IMR-90 (cell line): Measurements from ENCODE around the gene CLIC3. TPM values are rescaled to one million over a fixed set of nuclear protein-coding genes. Genes with fewer than 3 reads are reported as not detected.

Experiments used
- ATAC-seq: fragments of 200-7000 bp; cut with Tn5 transposase; 2 replicates; pipeline ENCODE4 v1.9.1; 2020; ENCODE audit warnings: low read depth, mild to moderate bottlenecking, moderate library complexity
- BruUV-seq: library from RNA; stranded (reverse); fragments of 400-500 nt; replicated peaks from 2 replicates; lab custom pipeline; 2021; lab: Mats Ljungman, UMichigan
- CTCF ChIA-PET: fragments of 300-600 bp; formaldehyde crosslinking; extraction: SDS; loops from one replicate; lab custom pipeline; 2021; ENCODE audit warnings: antibody characterized with exemption; lab: Yijun Ruan, JAX
- POLR2A ChIA-PET: fragments of 300-600 bp; sonication (Branson Sonifier 250); formaldehyde crosslinking; loops from one replicate; lab custom pipeline; 2022; ENCODE audit warnings: antibody characterized with exemption; ENCODE audit not compliant: unreplicated experiment; lab: Charles Lee
- DNase-seq: peaks from one replicate; pipeline ENCODE4 v3.0.0; 2013
- H2AFZ ChIP-seq: replicated peaks from 2 replicates; pipeline ENCODE3; 2013; ENCODE audit warnings: low read length, mild to moderate bottlenecking; ENCODE audit not compliant: poor library complexity
- H2AK5ac ChIP-seq: 2 replicates; pipeline ENCODE4 v1.6.1; 2013; ENCODE audit warnings: low read depth, low read length, inconsistent platforms
- H2AK9ac ChIP-seq: replicated peaks from 2 replicates; pipeline ENCODE3; 2013; ENCODE audit warnings: mild to moderate bottlenecking, low read depth, low read length, moderate library complexity; ENCODE audit not compliant: poor library complexity
- H2BK120ac ChIP-seq: 2 replicates; pipeline ENCODE4 v1.6.1; 2013; ENCODE audit warnings: low read depth, low read length, inconsistent platforms
- H2BK15ac ChIP-seq: 3 replicates; pipeline ENCODE4 v1.6.1; 2013; ENCODE audit warnings: low read depth, low read length, inconsistent platforms
- H2BK20ac ChIP-seq: 2 replicates; pipeline ENCODE4 v1.6.1; 2013; ENCODE audit warnings: low read depth, mild to moderate bottlenecking, inconsistent platforms, low read length, moderate library complexity
- H2BK5ac ChIP-seq: 2 replicates; pipeline ENCODE4 v1.6.1; 2013; ENCODE audit warnings: mild to moderate bottlenecking, low read depth, low read length, inconsistent platforms; ENCODE audit not compliant: poor library complexity, severe bottlenecking
- H3K14ac ChIP-seq: replicated peaks from 2 replicates; pipeline ENCODE4 v1.6.1; 2013; ENCODE audit warnings: low read depth, low read length, inconsistent platforms
- H3K18ac ChIP-seq: 2 replicates; pipeline ENCODE4 v1.6.1; 2013; ENCODE audit warnings: low read depth, low read length, control low read depth
- H3K23ac ChIP-seq: 2 replicates; pipeline ENCODE4 v1.6.1; 2013; ENCODE audit warnings: low read depth, low read length, inconsistent platforms
- H3K27ac ChIP-seq: 2 replicates; pipeline ENCODE4 v1.5.1; 2013; ENCODE audit warnings: mild to moderate bottlenecking, control low read depth, low read length; ENCODE audit not compliant: insufficient read depth
- H3K27me3 ChIP-seq: 2 replicates; pipeline ENCODE4 v1.6.1; 2013; ENCODE audit warnings: low read length; ENCODE audit not compliant: control insufficient read depth, insufficient read depth
- H3K36me3 ChIP-seq: 2 replicates; pipeline ENCODE4 v1.6.1; 2013; ENCODE audit warnings: low read length, mixed read lengths; ENCODE audit not compliant: control insufficient read depth, insufficient read depth
- H3K4ac ChIP-seq: 2 replicates; pipeline ENCODE4 v1.6.1; 2013; ENCODE audit warnings: low read depth, low read length, inconsistent platforms
- H3K4me1 ChIP-seq: 2 replicates; pipeline ENCODE4 v1.6.1; 2013; ENCODE audit warnings: low read length, mixed read lengths; ENCODE audit not compliant: control insufficient read depth, insufficient read depth
- H3K4me2 ChIP-seq: 2 replicates; pipeline ENCODE4 v1.6.1; 2013; ENCODE audit warnings: low read depth, mild to moderate bottlenecking, control low read depth, low read length, moderate library complexity
- H3K4me3 ChIP-seq: 2 replicates; pipeline ENCODE4 v1.5.1; 2013; ENCODE audit warnings: low read depth, mild to moderate bottlenecking, control low read depth, low read length, moderate library complexity; ENCODE audit not compliant: insufficient read depth
- H3K56ac ChIP-seq: 2 replicates; pipeline ENCODE4 v1.6.1; 2013; ENCODE audit warnings: low read length, inconsistent platforms; ENCODE audit not compliant: insufficient read depth; ENCODE audit errors: extremely low read depth
- H3K79me1 ChIP-seq, 2 experiments: 2 replicates each; pipeline ENCODE4 v1.6.1; 2013; ENCODE audit warnings: low read length in 2 of 2, inconsistent platforms in 1 of 2, low read depth in 1 of 2
- H3K9ac ChIP-seq: 2 replicates; pipeline ENCODE4 v1.6.1; 2013; ENCODE audit warnings: low read depth, low read length, control low read depth
- H3K9me1 ChIP-seq: 2 replicates; pipeline ENCODE4 v1.6.1; 2013; ENCODE audit warnings: low read length, inconsistent platforms; ENCODE audit not compliant: insufficient read depth
- H3K9me3 ChIP-seq: 2 replicates; pipeline ENCODE4 v1.6.1; 2013; ENCODE audit warnings: low read length; ENCODE audit not compliant: control insufficient read depth, insufficient read depth
- H4K20me1 ChIP-seq: 2 replicates; pipeline ENCODE4 v1.6.1; 2013; ENCODE audit warnings: low read length, inconsistent platforms; ENCODE audit not compliant: insufficient read depth
- H4K5ac ChIP-seq: 2 replicates; pipeline ENCODE4 v1.6.1; 2013; ENCODE audit warnings: mild to moderate bottlenecking, low read depth, low read length, control low read depth
- H4K8ac ChIP-seq, 2 experiments: 2 replicates each; pipeline ENCODE4 v1.6.1; 2013; ENCODE audit warnings: low read depth in 2 of 2, low read length in 2 of 2, control low read depth in 1 of 2, inconsistent platforms in 1 of 2
- H4K91ac ChIP-seq: 2 replicates; pipeline ENCODE4 v1.6.1; 2013; ENCODE audit warnings: low read depth, low read length, inconsistent platforms; ENCODE audit not compliant: insufficient read depth
- CEBPB ChIP-seq: IDR thresholded peaks from 2 replicates; pipeline ENCODE4 v1.6.1; 2012; ENCODE audit warnings: low read depth, low read length, improper control_type of control experiment
- FOS ChIP-seq: fragments of 150-350 bp; IDR thresholded peaks from 2 replicates; pipeline ENCODE4 v1.6.1; 2016; ENCODE audit warnings: low read depth, low read length
- MAFK ChIP-seq: IDR thresholded peaks from 2 replicates; pipeline ENCODE4 v1.6.1; 2012; ENCODE audit warnings: low read depth, low read length, improper control_type of control experiment
- WGBS, 2 experiments: methylation state at CpG; one replicate each; pipeline versions ENCODE4 v1.1.5 to v1.1.7; 2013; ENCODE audit warnings: missing lambda C conversion rate in 2 of 2; ENCODE audit not compliant: insufficient read length in 1 of 2; ENCODE audit errors: extremely low coverage in 2 of 2; 5-methylcytosine and 5-hydroxymethylcytosine counted together
- dilution Hi-C: fragments of 300-500 bp; cut with HindIII; formaldehyde crosslinking; loops from one replicate; pipeline ENCODE4 v1.14.3; 2018; ENCODE audit warnings: low sequenced_read_pairs; ENCODE audit not compliant: unreplicated experiment
- in situ Hi-C: fragments of 300-500 bp; cut with MboI; formaldehyde crosslinking; loops from 3 replicates; pipeline ENCODE4 v1.14.3; 2019; ENCODE audit warnings: low sequenced_read_pairs, inconsistent platforms, mixed read lengths
- intact Hi-C: fragments of 100-400 bp; cut with micrococcal nuclease; formaldehyde crosslinking; loops from 2 replicates; pipeline ENCODE4 v1.10.0; 2022
- polyA plus RNA-seq, 3 experiments: library from polyadenylated mRNA; depleted of rRNA; stranded (reverse); fragments of >200 nt; gene quantifications; 2 replicates each; pipeline ENCODE4 v1.2.3, GENCODE V29; 2012; ENCODE audit warnings: low replicate concordance in 1 of 3
- total RNA-seq: library from RNA; depleted of rRNA; stranded (reverse); fragments of >200 nt; gene quantifications from 2 replicates; pipeline ENCODE4 v1.2.3, GENCODE V29; 2012
- TF ChIP-seq, protein P1 (sequence below): conservative IDR thresholded peaks from 2 replicates; pipeline ENCODE4 v1.5.1; 2012; ENCODE audit warnings: mild to moderate bottlenecking, low read depth, low read length, improper control_type of control experiment
- TF ChIP-seq, protein P2 (sequence below): fragments of 150-350 bp; IDR thresholded peaks from 2 replicates; pipeline ENCODE4 v1.6.1; 2017; ENCODE audit warnings: mild to moderate bottlenecking, antibody characterized with exemption, low read length, low read depth

Gene CLIC3
- total and polyA plus RNA-seq, 2 of the 4 experiments (the other 2 are of a cell fraction): 0.18 to 1.7 TPM

DNA sequence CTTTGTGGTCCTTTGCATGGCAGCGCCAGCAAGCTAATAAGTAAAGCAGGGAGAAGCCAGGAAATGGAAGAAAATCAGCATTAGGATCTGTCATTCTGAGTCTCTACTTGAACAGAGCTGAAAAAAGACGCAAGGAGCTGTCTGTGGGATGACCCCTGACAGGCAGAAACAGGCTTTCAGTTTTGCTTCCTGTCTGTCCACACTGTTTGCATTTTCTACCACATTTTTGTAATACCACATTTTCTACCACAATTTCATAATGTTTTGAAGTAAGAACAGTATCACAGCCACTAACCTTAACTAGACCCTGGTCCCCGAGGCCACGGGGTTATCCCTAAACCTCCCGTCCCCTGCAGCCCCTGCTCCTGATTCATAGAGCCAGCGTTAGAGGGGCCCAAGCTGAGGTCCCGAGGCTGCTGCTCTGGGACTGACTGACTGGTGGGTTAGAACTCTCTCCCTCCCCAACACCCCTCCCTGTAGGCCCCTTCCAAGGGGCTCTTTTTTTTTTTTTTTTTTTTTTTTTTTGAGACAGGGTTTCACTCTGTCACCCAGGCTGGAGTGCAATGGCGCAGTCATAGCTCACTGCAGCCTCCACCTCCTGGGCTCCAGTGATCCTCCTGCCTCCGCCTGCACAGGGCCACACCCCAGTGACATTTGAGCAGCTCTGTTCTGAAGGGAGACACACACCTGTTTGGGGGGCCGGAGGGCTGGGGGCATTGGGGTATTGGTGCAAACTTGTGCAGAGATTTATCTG is 4.0 kb upstream of the CLIC3 start:
- H3K4me2 ChIP-seq: peak overlapping the region; percentile 69
- DNase-seq: peak; percentile 79

More for the DNA sequence above, 4.0 kb upstream of the CLIC3 start:
- intact Hi-C loops (no loop called here), in situ Hi-C loops (no loop called here), dilution Hi-C loops (no loop called here)
- Histone ChIP-seq H3K4me1 (peaks cover 16% of the 10 kb centered on the region), H3K23ac (no peak overlapping the region), H3K56ac (no peak overlapping the region), H2BK20ac (no peak overlapping the region; the same call in 1 of the 2 replicates), H2AK9ac (no peak overlapping the region), H3K9me3 (no peaks in the 10 kb centered on the region), H3K27ac (peak overlapping the region; percentile 83), H2AFZ (peak overlapping the region; percentile 4), H4K8ac (peak overlapping the region in 1 of 2 experiments; percentile 40; a peak in 1 of 4 replicates), H2BK15ac (no peak overlapping the region), H3K14ac (no peak overlapping the region), H4K5ac (no peak overlapping the region), H4K91ac (no peak overlapping the region), H2BK5ac (peak overlapping the region; percentile 57), H2BK120ac (peak overlapping the region; percentile 44; the same call in 1 of the 2 replicates), H3K79me1 (no peaks in the 10 kb centered on the region), H3K4me3 (no peak overlapping the region), H3K18ac (no peak overlapping the region), H3K9me1 (peaks cover 5% of the 10 kb centered on the region; the same call in 1 of the 2 replicates), H3K4ac (peak overlapping the region; percentile 48), H2AK5ac (0 out of 2 replicates have a peak overlapping the region, but pooled peaks have one; percentile 35), H3K36me3 (no peaks in the 10 kb centered on the region), H3K9ac (no peak overlapping the region), H3K27me3 (no peaks in the 10 kb centered on the region), H4K20me1 (no peaks in the 10 kb centered on the region; the same call in 1 of the 2 replicates)
- ChIA-PET CTCF (interaction anchor here (0.6 to 1.4 kb wide), 2 partner anchors 35 to 261 kb away, joined by 3 to 4 read pairs; no protein-coding TSS in a partner anchor), POLR2A (no interaction called here)
- peak; percentile 75 for ATAC-seq
- WGBS, 2 experiments: 11% methylated on average over 5 of the region's 10 CpGs; no CpG with 5 or more reads in 1 of the 2 experiments
- TF ChIP-seq FOS (no peak), CEBPB (0 out of 2 replicates have a peak, but pooled peaks have one; percentile 23), MAFK (no peak)
- TF ChIP-seq, protein P1, sequence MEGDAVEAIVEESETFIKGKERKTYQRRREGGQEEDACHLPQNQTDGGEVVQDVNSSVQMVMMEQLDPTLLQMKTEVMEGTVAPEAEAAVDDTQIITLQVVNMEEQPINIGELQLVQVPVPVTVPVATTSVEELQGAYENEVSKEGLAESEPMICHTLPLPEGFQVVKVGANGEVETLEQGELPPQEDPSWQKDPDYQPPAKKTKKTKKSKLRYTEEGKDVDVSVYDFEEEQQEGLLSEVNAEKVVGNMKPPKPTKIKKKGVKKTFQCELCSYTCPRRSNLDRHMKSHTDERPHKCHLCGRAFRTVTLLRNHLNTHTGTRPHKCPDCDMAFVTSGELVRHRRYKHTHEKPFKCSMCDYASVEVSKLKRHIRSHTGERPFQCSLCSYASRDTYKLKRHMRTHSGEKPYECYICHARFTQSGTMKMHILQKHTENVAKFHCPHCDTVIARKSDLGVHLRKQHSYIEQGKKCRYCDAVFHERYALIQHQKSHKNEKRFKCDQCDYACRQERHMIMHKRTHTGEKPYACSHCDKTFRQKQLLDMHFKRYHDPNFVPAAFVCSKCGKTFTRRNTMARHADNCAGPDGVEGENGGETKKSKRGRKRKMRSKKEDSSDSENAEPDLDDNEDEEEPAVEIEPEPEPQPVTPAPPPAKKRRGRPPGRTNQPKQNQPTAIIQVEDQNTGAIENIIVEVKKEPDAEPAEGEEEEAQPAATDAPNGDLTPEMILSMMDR: no peak
- TF ChIP-seq, protein P2, sequence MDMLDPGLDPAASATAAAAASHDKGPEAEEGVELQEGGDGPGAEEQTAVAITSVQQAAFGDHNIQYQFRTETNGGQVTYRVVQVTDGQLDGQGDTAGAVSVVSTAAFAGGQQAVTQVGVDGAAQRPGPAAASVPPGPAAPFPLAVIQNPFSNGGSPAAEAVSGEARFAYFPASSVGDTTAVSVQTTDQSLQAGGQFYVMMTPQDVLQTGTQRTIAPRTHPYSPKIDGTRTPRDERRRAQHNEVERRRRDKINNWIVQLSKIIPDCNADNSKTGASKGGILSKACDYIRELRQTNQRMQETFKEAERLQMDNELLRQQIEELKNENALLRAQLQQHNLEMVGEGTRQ: no peak
- no TSS peak for BruUV-seq
